PC-3 (cell line): Measurements from ENCODE around the gene TCF12. TPM values are rescaled to one million over a fixed set of nuclear protein-coding genes. Genes with fewer than 3 reads are reported as not detected.

Experiments used
- ATAC-seq: fragments of 200-7000 bp; cut with Tn5 transposase; 2 replicates; pipeline ENCODE4 v1.9.1; 2020; ENCODE audit warnings: mild to moderate bottlenecking, moderate library complexity
- BruUV-seq: library from RNA; stranded (reverse); fragments of 400-500 nt; replicated peaks from 2 replicates; lab custom pipeline; 2021; lab: Mats Ljungman, UMichigan
- CTCF ChIA-PET: fragments of 300-600 bp; sonication (Branson Sonifier 250); formaldehyde crosslinking; loops from one replicate; lab custom pipeline; 2022; ENCODE audit warnings: antibody characterized with exemption; lab: Charles Lee
- POLR2A ChIA-PET: fragments of 300-600 bp; sonication (Branson Sonifier 250); formaldehyde crosslinking; loops from one replicate; lab custom pipeline; 2022; ENCODE audit warnings: antibody characterized with exemption; ENCODE audit not compliant: unreplicated experiment; lab: Charles Lee
- DNase-seq: peaks from one replicate; pipeline ENCODE4 v3.0.0-alpha.2; 2015
- H2AFZ ChIP-seq: fragments of 300-600 bp; sonication (generic); 2 replicates; pipeline ENCODE4 v1.6.0; 2016; ENCODE audit warnings: antibody characterized with exemption, low read length
- H3F3A ChIP-seq: fragments of 300-600 bp; sonication (generic); one replicate; pipeline ENCODE4 v1.6.0; 2017; ENCODE audit warnings: antibody characterized with exemption, low read length, control low read depth, mild to moderate bottlenecking; ENCODE audit not compliant: unreplicated experiment
- H3K27ac ChIP-seq: fragments of 300-600 bp; sonication (generic); 2 replicates; pipeline ENCODE4 v1.5.1; 2016; ENCODE audit warnings: mild to moderate bottlenecking, low read length
- H3K27me3 ChIP-seq: fragments of 300-600 bp; sonication (generic); 2 replicates; pipeline ENCODE4 v1.6.1; 2016; ENCODE audit warnings: low read length, mixed read lengths
- H3K36me3 ChIP-seq: fragments of 300-600 bp; sonication (generic); 2 replicates; pipeline ENCODE4 v1.6.1; 2016; ENCODE audit warnings: low read depth, mixed run types, low read length, mixed read lengths
- H3K4me1 ChIP-seq: fragments of 300-600 bp; sonication (generic); 2 replicates; pipeline ENCODE4 v1.5.1; 2016; ENCODE audit warnings: low read length; ENCODE audit not compliant: insufficient read depth
- H3K4me2 ChIP-seq: fragments of 300-600 bp; sonication (generic); 2 replicates; pipeline ENCODE4 v1.6.0; 2016; ENCODE audit warnings: low read length
- H3K4me3 ChIP-seq: fragments of 300-600 bp; sonication (generic); 2 replicates; pipeline ENCODE4 v1.5.1; 2016; ENCODE audit warnings: mild to moderate bottlenecking, low read length, mixed read lengths
- H3K79me2 ChIP-seq: fragments of 300-600 bp; sonication (generic); 2 replicates; pipeline ENCODE4 v1.6.1; 2017; ENCODE audit warnings: low read length, mixed read lengths
- H3K9ac ChIP-seq: fragments of 300-600 bp; sonication (generic); 2 replicates; pipeline ENCODE4 v1.6.0; 2016; ENCODE audit warnings: mild to moderate bottlenecking, low read length
- H3K9me2 ChIP-seq: fragments of 300-600 bp; sonication (generic); replicated peaks from 2 replicates; pipeline ENCODE4 v1.6.1; 2016; ENCODE audit warnings: mixed run types, low read length, mixed read lengths
- H3K9me3 ChIP-seq: fragments of 300-600 bp; sonication (generic); 2 replicates; pipeline ENCODE4 v1.6.1; 2016; ENCODE audit warnings: low read length, mixed read lengths
- H4K20me1 ChIP-seq: fragments of 300-600 bp; sonication (generic); 2 replicates; pipeline ENCODE4 v1.6.1; 2016; ENCODE audit warnings: low read length, mixed read lengths
- EZH2 ChIP-seq: fragments of 300-600 bp; sonication (generic); IDR thresholded peaks from one replicate; pipeline ENCODE4 v1.6.1; 2017; ENCODE audit warnings: antibody characterized with exemption, mild to moderate bottlenecking, low read length; ENCODE audit not compliant: unreplicated experiment
- EZH2phosphoT487 ChIP-seq: fragments of 300-600 bp; sonication (generic); IDR thresholded peaks from 2 replicates; pipeline ENCODE4 v1.6.1; 2018; ENCODE audit warnings: mild to moderate bottlenecking, antibody characterized with exemption, low read length, borderline replicate concordance
- intact Hi-C: fragments of 100-400 bp; cut with micrococcal nuclease; formaldehyde crosslinking; loops from 2 replicates; pipeline ENCODE4 v1.9.0; 2023
- total RNA-seq: library from RNA; depleted of rRNA; stranded (reverse); fragments of >200 nt; gene quantifications from 2 replicates; pipeline ENCODE4 v1.2.3, GENCODE V29; 2014
- TF ChIP-seq, protein P1 (sequence below): fragments of 300-600 bp; sonication (generic); conservative IDR thresholded peaks from 2 replicates; pipeline ENCODE4 v1.5.1; 2017; ENCODE audit warnings: antibody characterized with exemption, low read depth, mild to moderate bottlenecking, low read length

Gene TCF12
- total RNA-seq, 1 experiment from 2014 or later: 103 TPM

DNA sequence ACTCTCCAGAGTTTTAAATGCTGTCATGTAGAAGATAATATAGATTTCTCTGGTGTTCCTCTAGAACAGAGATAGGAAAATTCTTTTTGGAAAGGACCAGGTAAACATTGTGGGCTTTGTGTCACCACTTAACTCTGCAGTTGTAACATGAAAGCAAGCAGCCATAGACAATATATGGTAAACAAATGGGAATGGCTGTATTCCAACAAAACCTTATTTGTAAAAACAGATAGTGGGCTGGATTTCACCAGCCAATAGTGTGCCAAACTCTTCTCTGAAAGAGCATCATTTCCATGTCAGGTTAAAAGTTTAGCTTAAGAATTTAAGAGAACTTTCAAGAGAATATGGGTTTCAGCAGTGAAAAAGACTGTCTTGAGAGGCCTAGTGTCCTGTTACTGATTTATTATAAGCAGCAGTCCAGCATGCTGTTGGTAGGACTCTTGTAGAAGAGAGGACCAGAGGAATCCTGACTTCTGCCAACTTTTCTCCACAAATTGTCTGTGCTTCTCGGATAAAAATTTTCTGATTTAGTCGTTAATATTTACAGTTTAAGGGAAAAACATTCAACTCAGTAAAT lies 107.7 kb downstream of the TCF12 start:
- H3K27ac ChIP-seq: no peak overlapping the region
- POLR2A ChIA-PET: no interaction called here

DNA sequence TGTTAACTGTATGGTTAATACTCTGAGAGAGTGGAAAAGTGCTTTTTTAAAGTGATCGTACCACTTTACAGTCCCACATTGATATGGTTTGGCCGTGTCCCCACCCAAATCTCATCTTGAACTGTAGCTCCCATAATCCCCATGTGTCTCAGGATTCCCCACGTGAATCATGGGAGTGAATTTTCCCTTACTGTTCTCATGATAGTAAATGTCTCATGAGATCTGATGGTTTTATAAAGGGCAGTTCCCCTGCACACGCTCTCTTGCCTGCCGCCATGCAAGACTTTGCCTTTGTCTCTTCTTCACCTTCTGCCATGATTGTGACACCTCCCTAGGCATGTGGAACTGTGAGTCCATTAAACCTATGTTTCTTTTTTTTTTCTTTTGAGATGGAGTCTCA lies 109.2 kb downstream of the TCF12 start:
- no peaks in the 10 kb centered on the region for H3K9me3 ChIP-seq
- no peak for ATAC-seq
- no peaks in the 10 kb centered on the region for H3K9me2 ChIP-seq
- TF ChIP-seq, protein P1, sequence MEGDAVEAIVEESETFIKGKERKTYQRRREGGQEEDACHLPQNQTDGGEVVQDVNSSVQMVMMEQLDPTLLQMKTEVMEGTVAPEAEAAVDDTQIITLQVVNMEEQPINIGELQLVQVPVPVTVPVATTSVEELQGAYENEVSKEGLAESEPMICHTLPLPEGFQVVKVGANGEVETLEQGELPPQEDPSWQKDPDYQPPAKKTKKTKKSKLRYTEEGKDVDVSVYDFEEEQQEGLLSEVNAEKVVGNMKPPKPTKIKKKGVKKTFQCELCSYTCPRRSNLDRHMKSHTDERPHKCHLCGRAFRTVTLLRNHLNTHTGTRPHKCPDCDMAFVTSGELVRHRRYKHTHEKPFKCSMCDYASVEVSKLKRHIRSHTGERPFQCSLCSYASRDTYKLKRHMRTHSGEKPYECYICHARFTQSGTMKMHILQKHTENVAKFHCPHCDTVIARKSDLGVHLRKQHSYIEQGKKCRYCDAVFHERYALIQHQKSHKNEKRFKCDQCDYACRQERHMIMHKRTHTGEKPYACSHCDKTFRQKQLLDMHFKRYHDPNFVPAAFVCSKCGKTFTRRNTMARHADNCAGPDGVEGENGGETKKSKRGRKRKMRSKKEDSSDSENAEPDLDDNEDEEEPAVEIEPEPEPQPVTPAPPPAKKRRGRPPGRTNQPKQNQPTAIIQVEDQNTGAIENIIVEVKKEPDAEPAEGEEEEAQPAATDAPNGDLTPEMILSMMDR: no peak
- TF ChIP-seq EZH2: no peak
- TF ChIP-seq EZH2phosphoT487: no peak
- peaks cover 12% of the 10 kb centered on the region for H3K4me1 ChIP-seq
- no peak for DNase-seq
- no peak overlapping the region for H3K27ac ChIP-seq
- peaks cover 36% of the 10 kb centered on the region for H3K79me2 ChIP-seq
- H3F3A ChIP-seq: no peaks in the 10 kb centered on the region
- intact Hi-C loops: no loop called here
- H3K9ac ChIP-seq: no peak overlapping the region
- no peak overlapping the region for H2AFZ ChIP-seq
- ChIA-PET POLR2A (interaction anchor here (0.6 kb wide), 1 partner anchor 27 kb away, joined by 5 read pairs; no protein-coding TSS in a partner anchor), CTCF (no interaction called here)
- no peak overlapping the region for H3K4me2 ChIP-seq
- no peak overlapping the region for H3K4me3 ChIP-seq
- no TSS peak for BruUV-seq
- no peaks in the 10 kb centered on the region for H4K20me1 ChIP-seq
- no peaks in the 10 kb centered on the region for H3K36me3 ChIP-seq
- no peaks in the 10 kb centered on the region for H3K27me3 ChIP-seq

More for the DNA sequence above, 107.7 kb downstream of the TCF12 start:
- no peak overlapping the region for H3K4me2 ChIP-seq
- no peak overlapping the region for H3K9ac ChIP-seq
- no TSS peak for BruUV-seq
- H3K9me3 ChIP-seq: no peaks in the 10 kb centered on the region
- CTCF ChIA-PET: no interaction called here
- peaks cover 12% of the 10 kb centered on the region for H3K4me1 ChIP-seq
- TF ChIP-seq, protein P1: no peak
- TF ChIP-seq EZH2phosphoT487 (no peak), EZH2 (no peak)
- no peak overlapping the region for H3K4me3 ChIP-seq
- no peaks in the 10 kb centered on the region for H3K27me3 ChIP-seq
- no peak for ATAC-seq
- no peak overlapping the region for H2AFZ ChIP-seq
- H3K36me3 ChIP-seq: no peaks in the 10 kb centered on the region
- no peaks in the 10 kb centered on the region for H3F3A ChIP-seq
- no peak for DNase-seq
- intact Hi-C loops: no loop called here
- no peaks in the 10 kb centered on the region for H3K9me2 ChIP-seq
- peaks cover 37% of the 10 kb centered on the region for H3K79me2 ChIP-seq
- no peaks in the 10 kb centered on the region for H4K20me1 ChIP-seq

DNA sequence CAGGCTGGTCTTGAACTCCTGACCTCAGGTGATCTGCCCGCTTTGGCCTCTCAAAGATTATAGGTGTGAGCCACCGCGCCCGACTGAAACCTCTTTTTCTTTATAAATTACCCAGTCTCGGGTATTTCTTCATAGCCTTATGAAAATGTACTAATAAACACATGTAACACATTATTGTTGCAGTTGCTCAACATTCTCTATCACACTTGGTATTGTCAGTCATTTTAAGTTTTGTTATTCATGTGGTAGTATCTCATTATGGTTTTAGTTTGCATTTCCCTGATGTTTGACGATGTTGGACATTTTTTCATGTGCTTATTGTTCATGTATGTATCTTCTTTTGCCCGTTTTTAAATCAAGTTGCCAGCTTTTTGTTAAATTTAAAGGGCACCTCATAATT lies 109.7 kb downstream of the TCF12 start:
- CTCF ChIA-PET: no interaction called here
- Histone ChIP-seq H3K4me1 (peaks cover 13% of the 10 kb centered on the region), H3K79me2 (peaks cover 36% of the 10 kb centered on the region)

More for the DNA sequence above, 109.7 kb downstream of the TCF12 start:
- no peaks in the 10 kb centered on the region for H3K9me2 ChIP-seq
- POLR2A ChIA-PET: no interaction called here
- intact Hi-C loops: no loop called here
- H4K20me1 ChIP-seq: no peaks in the 10 kb centered on the region
- DNase-seq (no peak), ATAC-seq (no peak)
- no peaks in the 10 kb centered on the region for H3K27me3 ChIP-seq
- H3K9me3 ChIP-seq: no peaks in the 10 kb centered on the region
- TF ChIP-seq EZH2 (no peak), EZH2phosphoT487 (no peak)
- TF ChIP-seq, protein P1: no peak
- H3K9ac ChIP-seq: no peak overlapping the region
- H3F3A ChIP-seq: no peaks in the 10 kb centered on the region
- H2AFZ ChIP-seq: no peak overlapping the region
- H3K4me3 ChIP-seq: no peak overlapping the region
- no peak overlapping the region for H3K27ac ChIP-seq
- H3K36me3 ChIP-seq: no peaks in the 10 kb centered on the region
- no peak overlapping the region for H3K4me2 ChIP-seq
- no TSS peak for BruUV-seq
